Subcutaneous abdominal adipose tissue (tissue), 5 donors: Measurements from ENCODE around the gene GALK1.
"Not testable (repeated sequence)": the region's sequence is repeated elsewhere in the genome, so short reads cannot be mapped to it uniquely, and the experiment has no call there.

Experiments used
- H3K27ac ChIP-seq: one replicate; pipeline ENCODE4 v1.7.0; 2013; ENCODE audit warnings: low read depth, mild to moderate bottlenecking, inconsistent platforms, low read length, moderate library complexity
- H3K27me3 ChIP-seq, 5 donors: one replicate each; pipeline ENCODE4 v1.7.0; 2013; ENCODE audit warnings: low read length in 5 of 5, inconsistent platforms in 1 of 5; ENCODE audit not compliant: control insufficient read depth in 5 of 5, insufficient read depth in 4 of 5
- H3K36me3 ChIP-seq, 5 donors: one replicate each; pipeline ENCODE4 v1.7.0; 2013; ENCODE audit warnings: low read length in 5 of 5; ENCODE audit not compliant: control insufficient read depth in 5 of 5, insufficient read depth in 5 of 5
- H3K4me1 ChIP-seq, 5 donors: one replicate each; pipeline ENCODE4 v1.7.0; 2013; ENCODE audit warnings: low read length in 5 of 5, mild to moderate bottlenecking in 3 of 5, moderate library complexity in 1 of 5; ENCODE audit not compliant: control insufficient read depth in 5 of 5, insufficient read depth in 5 of 5
- H3K4me3 ChIP-seq, 5 donors: one replicate each; pipeline ENCODE4 v1.7.0; 2013; ENCODE audit warnings: low read length in 5 of 5, low read depth in 1 of 5
- H3K9ac ChIP-seq, 5 donors: one replicate each; pipeline ENCODE4 v1.7.0; 2013; ENCODE audit warnings: low read length in 5 of 5, mild to moderate bottlenecking in 4 of 5, moderate library complexity in 3 of 5
- H3K9me3 ChIP-seq, 5 donors: one replicate each; pipeline ENCODE4 v1.7.0; 2013; ENCODE audit warnings: low read length in 5 of 5; ENCODE audit not compliant: control insufficient read depth in 5 of 5
- donor health status: healthy.
- donor health status: healthy.
- donor health status: healthy.
- donor health status: healthy.
- donor health status: healthy.

GALK1 gene

DNA sequence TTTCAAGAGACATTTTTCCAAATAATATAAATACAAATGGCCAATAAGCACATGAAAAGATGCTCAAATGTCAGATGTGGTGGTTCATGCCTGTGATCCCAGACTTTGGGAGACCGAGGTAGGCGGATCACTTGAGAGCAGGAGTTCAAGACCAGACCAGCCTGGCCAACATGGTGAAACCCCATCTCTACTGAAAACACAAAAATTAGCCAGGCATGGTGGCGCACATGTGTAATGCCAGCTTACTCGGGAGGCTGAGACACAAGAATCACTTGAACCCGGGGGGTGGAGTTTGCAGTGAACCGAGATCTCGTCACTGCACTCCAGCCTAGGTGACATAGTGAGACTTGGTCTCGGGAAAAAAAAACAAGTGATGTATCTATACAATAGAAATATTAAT is 2.9 kb upstream of the GALK1 start:
- Histone ChIP-seq H3K4me1 (peaks cover 0 to 18% (median 14%) of the 10 kb centered on the region in 5 donors), H3K27ac (no peak overlapping the region), H3K9ac (no peak overlapping the region), H3K9me3 (no peaks in the 10 kb centered on the region), H3K36me3 (peaks cover 0 to 4% (median 1%) of the 10 kb centered on the region in 5 donors), H3K27me3 (no peaks in the 10 kb centered on the region), H3K4me3 (no peak overlapping the region)

DNA sequence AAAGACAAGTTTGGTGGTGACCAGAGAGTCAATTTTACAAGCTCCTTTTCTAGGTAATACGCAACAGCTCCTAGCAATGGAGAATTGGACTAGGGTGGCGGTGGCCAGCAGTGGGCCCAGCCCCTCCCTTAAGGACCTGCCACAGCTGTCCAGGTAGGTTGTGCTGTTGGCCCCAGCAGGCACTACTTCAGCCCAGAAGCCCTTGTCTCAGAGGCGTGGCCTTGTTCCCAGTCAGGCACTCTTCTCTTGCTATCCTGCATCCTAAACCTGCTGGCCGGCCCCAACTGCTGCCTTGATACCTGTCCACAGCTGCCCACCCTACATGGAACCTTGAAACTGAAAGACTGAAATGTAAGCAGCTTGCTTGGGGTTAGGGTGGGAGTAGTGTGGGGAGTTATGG is 989 bp upstream of the GALK1 start:
- H3K9me3 ChIP-seq, result no peaks in the 10 kb centered on the region
- no peaks in the 10 kb centered on the region for H3K27me3 ChIP-seq

DNA sequence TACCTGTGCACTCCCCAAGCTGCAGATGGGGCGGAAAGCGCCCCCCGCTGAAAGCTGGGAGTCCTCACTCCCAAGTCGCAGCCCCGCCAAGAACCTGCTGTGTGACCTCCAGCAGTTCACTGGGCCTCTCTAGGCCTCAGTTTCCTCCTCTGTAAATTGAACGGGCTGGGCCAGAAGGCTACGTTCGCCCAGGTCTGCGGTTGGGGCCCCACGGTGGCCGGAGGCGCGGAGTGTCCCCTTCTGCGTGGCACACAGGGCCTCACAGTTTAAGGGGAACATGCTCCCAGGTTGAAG is 628 bp downstream of the GALK1 start:
- peaks cover 0 to 10% (median 6%) of the 10 kb centered on the region in 5 donors for H3K36me3 ChIP-seq
- peak overlapping the region; percentile 70 for H3K27ac ChIP-seq
- peak overlapping the region in 4 of 5 donors; percentile 44 to 83 (median 76) for H3K9ac ChIP-seq

More for the DNA sequence above, 989 bp upstream of the GALK1 start:
- no peak overlapping the region for H3K9ac ChIP-seq
- H3K4me3 ChIP-seq, result no peak overlapping the region
- no peak overlapping the region for H3K27ac ChIP-seq
- peaks cover 0 to 7% (median 6%) of the 10 kb centered on the region in 5 donors for H3K36me3 ChIP-seq
- peaks cover 0 to 18% (median 14%) of the 10 kb centered on the region in 5 donors for H3K4me1 ChIP-seq

DNA sequence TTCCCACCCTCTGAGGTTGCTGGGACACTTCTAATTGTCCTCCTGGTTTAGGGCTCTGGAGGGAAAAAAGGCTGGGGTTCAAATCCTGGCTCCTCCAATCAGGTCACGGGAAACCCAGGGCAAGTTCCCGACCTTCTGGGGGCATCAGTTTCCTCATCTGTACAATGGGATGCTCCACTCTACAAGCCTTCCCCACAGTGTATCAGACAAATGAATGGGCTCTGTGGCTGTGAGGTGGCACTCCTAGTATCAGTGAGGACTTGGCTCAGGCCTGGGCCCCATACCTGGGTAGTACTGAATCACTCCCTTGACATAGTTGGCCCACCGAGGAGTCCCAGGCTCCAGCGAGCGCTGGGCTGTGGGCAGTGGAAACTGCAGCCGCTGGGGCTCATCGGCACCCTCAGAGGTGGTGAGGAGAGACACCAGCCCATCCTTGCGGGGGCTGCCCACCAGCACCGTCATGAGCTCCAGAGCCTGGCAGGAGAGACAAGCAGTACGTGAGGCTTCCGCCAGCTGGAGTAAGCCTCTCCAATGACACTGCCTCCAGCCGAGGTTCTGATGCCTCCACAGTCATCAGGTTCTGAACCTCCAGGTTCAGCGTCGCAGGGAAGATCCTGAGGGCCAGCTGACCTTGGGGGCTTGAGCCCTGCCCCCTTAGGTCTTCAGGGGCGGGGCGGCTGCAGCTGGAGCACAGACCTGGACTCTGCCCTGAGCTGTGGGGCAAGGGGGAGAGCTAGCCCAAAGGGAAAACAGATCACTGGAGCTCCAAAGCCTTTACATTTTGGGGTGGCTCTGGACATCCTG is 1.2 kb downstream of the GALK1 start:
- Histone ChIP-seq H3K27ac (no peak overlapping the region), H3K9ac (peak overlapping the region in 4 of 5 donors; percentile 44 to 83 (median 76)), H3K4me3 (peak overlapping the region; percentile 39 to 77 (median 71)), H3K4me1 (peaks cover 0 to 18% (median 14%) of the 10 kb centered on the region in 5 donors), H3K9me3 (no peaks in the 10 kb centered on the region), H3K27me3 (no peaks in the 10 kb centered on the region), H3K36me3 (peaks cover 0 to 12% (median 7%) of the 10 kb centered on the region in 5 donors)

More for the DNA sequence above, 628 bp downstream of the GALK1 start:
- no peaks in the 10 kb centered on the region for H3K9me3 ChIP-seq
- H3K4me3 ChIP-seq, result peak overlapping the region; percentile 39 to 77 (median 71)
- peaks cover 0 to 18% (median 14%) of the 10 kb centered on the region in 5 donors for H3K4me1 ChIP-seq
- H3K27me3 ChIP-seq, result no peaks in the 10 kb centered on the region

DNA sequence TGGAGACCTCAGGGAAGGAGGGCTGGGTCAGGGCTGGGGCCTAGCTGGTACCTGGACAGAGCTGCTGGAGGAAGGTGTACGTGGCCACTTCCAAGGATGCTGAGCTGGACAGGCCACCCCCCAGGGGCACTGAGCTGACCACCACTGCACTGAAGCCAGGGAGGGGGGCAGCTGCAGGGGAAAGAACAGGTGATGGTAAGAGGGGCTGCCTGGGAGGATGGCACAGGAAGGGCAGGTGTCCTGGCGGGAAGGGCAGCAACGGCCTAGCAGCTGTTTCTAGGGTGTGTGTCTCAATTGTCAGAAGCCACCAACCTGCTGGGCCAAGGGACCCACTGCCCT is 1.8 kb downstream of the GALK1 start:
- Histone ChIP-seq H3K27me3 (no peaks in the 10 kb centered on the region), H3K36me3 (peaks cover 0 to 17% (median 7%) of the 10 kb centered on the region in 5 donors), H3K9ac (no peak overlapping the region), H3K27ac (no peak overlapping the region), H3K4me1 (peaks cover 0 to 18% (median 14%) of the 10 kb centered on the region in 5 donors), H3K9me3 (no peaks in the 10 kb centered on the region), H3K4me3 (no peak overlapping the region)

DNA sequence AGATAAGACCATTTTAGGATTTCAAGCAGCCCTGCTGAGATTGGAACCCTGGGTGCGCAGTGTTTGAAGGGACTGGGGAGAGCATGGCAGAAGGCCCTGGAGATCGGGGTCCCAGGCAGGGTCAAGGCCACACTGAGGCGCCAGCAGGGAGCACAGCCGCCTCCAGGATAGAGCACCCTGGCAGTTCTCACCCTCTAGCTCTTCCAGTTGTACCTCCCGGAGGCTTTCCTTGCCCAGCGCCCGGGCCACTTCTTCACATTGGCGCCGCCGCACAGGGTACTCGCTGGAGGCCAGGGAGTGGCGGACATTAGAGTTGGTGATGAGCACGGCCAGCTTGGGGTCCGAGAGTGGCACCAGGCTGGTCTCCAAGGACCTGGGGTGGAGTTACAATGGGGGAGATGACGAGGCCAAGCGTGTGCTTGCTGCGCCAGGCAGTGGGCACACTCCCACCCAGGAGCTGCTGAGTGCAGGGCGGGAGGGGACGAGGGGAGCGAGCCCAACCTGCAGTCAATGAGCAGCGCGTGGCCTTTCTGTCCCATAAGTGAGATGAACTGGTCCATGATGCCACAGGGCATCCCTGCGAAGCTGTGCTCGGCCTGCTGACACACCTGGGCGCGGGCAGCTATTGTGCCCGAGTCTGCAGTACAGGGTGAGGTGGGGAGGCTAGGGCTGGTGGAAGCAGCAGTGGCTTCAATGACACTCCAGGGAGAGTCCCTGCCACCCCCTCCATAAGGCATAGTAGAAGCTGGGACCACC is 2.3 kb downstream of the GALK1 start:
- Histone ChIP-seq H3K9me3 (no peaks in the 10 kb centered on the region), H3K9ac (no peak overlapping the region), H3K4me3 (no peak overlapping the region), H3K4me1 (peaks cover 0 to 18% (median 14%) of the 10 kb centered on the region in 5 donors), H3K36me3 (peaks cover 0 to 23% (median 12%) of the 10 kb centered on the region in 5 donors), H3K27ac (no peak overlapping the region), H3K27me3 (no peaks in the 10 kb centered on the region)

DNA sequence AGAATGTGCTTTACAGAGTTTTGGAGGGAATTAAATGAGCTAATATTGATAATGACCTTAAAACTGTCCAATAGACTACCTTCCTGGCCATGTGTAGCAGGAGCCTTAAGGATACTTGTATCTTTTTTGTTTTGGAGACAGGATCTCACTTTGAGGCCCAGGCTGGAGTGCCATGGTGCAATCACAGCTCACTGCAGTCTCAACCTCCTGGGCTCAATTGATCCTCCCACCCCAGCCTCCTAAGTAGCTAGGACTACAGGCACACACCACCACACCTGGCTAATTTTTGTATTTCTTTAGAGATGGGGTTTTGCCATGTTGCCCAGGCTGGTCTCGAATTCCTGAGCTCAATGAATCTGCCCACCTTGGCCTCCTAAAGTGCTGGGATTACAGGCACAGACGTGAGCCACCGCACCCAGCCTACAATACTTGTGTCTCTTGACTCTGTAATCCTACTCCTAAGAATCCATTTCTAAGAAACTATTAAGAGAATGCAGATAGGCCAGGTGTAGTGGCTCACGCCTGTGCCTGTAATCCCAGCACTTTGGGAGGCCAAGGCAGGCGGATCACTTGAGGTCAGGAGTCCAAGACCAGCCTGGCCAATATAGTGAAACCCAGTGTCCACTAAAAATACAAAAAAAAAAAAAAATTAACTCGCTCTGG is 4.9 kb downstream of the GALK1 start:
- H3K4me1 ChIP-seq, result peaks cover 0 to 21% (median 14%) of the 10 kb centered on the region in 5 donors
- not testable (repeated sequence) for H3K27me3 ChIP-seq, H3K4me3 ChIP-seq, H3K9ac ChIP-seq, H3K9me3 ChIP-seq, H3K27ac ChIP-seq
- peaks cover 0 to 31% (median 15%) of the 10 kb centered on the region in 5 donors for H3K36me3 ChIP-seq

DNA sequence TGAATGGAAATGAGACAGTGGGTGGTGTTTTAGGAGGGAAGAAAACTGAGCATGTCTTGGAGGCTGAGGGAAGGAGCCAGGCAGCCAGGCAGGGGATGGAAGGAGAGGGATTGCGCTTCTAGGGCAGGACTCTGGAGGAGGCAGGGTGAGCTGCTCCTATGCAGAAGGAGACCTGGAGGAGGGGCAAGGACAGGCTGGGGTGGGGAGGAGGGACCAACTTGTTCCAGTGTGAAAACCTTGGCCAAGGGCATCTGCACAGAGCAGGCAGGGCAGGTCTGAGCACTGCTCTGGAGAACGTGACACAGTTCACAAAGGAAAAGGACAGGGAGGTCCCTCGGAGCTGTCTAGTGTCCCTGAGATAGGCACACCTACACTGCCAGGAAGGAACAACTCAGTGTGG is 5.5 kb downstream of the GALK1 start:
- no peak overlapping the region for H3K9ac ChIP-seq
- peaks cover 0 to 31% (median 15%) of the 10 kb centered on the region in 5 donors for H3K36me3 ChIP-seq
- H3K27ac ChIP-seq, result no peak overlapping the region

DNA sequence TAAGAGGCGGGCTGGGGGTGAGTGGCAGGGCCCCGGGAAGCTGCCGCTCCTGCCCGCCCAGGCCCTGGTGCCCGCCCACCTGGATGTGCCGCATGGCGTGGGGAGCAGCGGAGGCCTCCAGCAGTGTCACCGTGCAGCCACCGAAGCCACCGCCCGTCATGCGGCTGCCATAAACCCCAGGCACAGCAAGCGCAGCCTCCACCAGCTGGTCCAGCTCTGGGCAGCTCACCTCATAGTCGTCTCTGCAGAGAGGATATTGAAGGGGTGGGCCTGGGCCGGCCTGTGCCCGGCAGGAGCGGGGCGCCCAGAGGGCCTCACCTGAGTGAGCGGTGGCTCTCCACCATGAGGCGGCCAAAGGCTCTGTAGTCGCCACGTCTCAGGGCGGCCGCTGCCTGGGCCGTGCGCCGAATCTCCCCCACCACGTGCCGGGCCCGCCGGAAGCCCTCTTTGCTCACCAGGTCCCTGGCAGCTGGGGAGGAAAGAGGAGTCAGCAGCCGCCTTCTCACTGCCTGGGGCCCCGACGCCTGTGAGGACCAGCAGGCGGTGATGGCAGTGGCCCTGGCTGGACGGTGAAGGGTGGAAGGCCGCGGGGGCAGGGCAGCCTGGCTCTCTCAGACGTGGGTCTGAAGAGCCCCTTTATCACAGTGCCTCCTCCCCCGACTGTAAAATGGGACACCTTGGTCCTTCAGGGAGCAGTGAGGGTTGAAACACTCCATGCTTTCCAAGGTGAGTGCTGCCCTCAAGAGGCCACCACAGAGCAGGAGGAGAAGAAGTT is 6.7 kb downstream of the GALK1 start:
- Histone ChIP-seq H3K4me3 (no peak overlapping the region), H3K9me3 (no peaks in the 10 kb centered on the region), H3K4me1 (peaks cover 0 to 23% (median 14%) of the 10 kb centered on the region in 5 donors), H3K36me3 (peaks cover 0 to 31% (median 15%) of the 10 kb centered on the region in 5 donors), H3K27me3 (no peaks in the 10 kb centered on the region), H3K9ac (no peak overlapping the region), H3K27ac (no peak overlapping the region)

More for the DNA sequence above, 5.5 kb downstream of the GALK1 start:
- H3K27me3 ChIP-seq, result no peaks in the 10 kb centered on the region
- no peaks in the 10 kb centered on the region for H3K9me3 ChIP-seq
- H3K4me1 ChIP-seq, result peaks cover 0 to 20% (median 13%) of the 10 kb centered on the region in 5 donors
- no peak overlapping the region for H3K4me3 ChIP-seq
